ENCODE results near the gene C12orf76. TPM values are rescaled to one million over a fixed set of nuclear protein-coding genes. Genes with fewer than 3 reads are reported as not detected.

Gene C12orf76
- total and polyA plus RNA-seq, 2 of the 13 experiments (the other 11 are each of a cell fraction or from before 2014, with no cell fraction given) = 15.8 to 38.4 TPM

GRCh38 chr12:110039085-110039807 is 9.1 kb downstream of the C12orf76 start (continued):
- TF ChIP-seq, protein P1, sequence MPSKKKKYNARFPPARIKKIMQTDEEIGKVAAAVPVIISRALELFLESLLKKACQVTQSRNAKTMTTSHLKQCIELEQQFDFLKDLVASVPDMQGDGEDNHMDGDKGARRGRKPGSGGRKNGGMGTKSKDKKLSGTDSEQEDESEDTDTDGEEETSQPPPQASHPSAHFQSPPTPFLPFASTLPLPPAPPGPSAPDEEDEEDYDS (CRISPR knock-in tag; IDR thresholded peaks at IDR 0.05) = peak; percentile 58; the same call in 1 of the 2 replicates
- peak; percentile 70 for TF ChIP-seq TBL1XR1 (IDR thresholded peaks at IDR 0.05; ENCODE audit: borderline replicate concordance, low read length, partially characterized antibody)
- TF ChIP-seq, protein P2, sequence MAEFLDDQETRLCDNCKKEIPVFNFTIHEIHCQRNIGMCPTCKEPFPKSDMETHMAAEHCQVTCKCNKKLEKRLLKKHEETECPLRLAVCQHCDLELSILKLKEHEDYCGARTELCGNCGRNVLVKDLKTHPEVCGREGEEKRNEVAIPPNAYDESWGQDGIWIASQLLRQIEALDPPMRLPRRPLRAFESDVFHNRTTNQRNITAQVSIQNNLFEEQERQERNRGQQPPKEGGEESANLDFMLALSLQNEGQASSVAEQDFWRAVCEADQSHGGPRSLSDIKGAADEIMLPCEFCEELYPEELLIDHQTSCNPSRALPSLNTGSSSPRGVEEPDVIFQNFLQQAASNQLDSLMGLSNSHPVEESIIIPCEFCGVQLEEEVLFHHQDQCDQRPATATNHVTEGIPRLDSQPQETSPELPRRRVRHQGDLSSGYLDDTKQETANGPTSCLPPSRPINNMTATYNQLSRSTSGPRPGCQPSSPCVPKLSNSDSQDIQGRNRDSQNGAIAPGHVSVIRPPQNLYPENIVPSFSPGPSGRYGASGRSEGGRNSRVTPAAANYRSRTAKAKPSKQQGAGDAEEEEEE (CRISPR knock-in tag; IDR thresholded peaks at IDR 0.05; ENCODE audit: borderline replicate concordance) = no peak
- TF ChIP-seq, protein P3, sequence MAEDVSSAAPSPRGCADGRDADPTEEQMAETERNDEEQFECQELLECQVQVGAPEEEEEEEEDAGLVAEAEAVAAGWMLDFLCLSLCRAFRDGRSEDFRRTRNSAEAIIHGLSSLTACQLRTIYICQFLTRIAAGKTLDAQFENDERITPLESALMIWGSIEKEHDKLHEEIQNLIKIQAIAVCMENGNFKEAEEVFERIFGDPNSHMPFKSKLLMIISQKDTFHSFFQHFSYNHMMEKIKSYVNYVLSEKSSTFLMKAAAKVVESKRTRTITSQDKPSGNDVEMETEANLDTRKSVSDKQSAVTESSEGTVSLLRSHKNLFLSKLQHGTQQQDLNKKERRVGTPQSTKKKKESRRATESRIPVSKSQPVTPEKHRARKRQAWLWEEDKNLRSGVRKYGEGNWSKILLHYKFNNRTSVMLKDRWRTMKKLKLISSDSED (CRISPR knock-in tag; IDR thresholded peaks at IDR 0.05) = no peak
- TF ChIP-seq MTERF4 (CRISPR knock-in tag; IDR thresholded peaks at IDR 0.05) = no peak
- no peak for TF ChIP-seq CHCHD3 (CRISPR knock-in tag; IDR thresholded peaks at IDR 0.05)
- no peak for TF ChIP-seq ONECUT2 (CRISPR knock-in tag; IDR thresholded peaks at IDR 0.05)
- TF ChIP-seq ZNF224 (CRISPR knock-in tag; IDR thresholded peaks at IDR 0.05) = peak; percentile 11; the same call in 1 of the 2 replicates
- TF ChIP-seq NR2F6 (IDR thresholded peaks at IDR 0.05) = peak; percentile 70
- peak; percentile 76 for TF ChIP-seq NR2F6 (CRISPR knock-in tag; IDR thresholded peaks at IDR 0.05)
- no peak for TF ChIP-seq CBX1 (IDR thresholded peaks at IDR 0.05; ENCODE audit: low read depth)
- TF ChIP-seq PHB2 (IDR thresholded peaks at IDR 0.05; ENCODE audit: partially characterized antibody) = no peak
- TF ChIP-seq SP140L (CRISPR knock-in tag; IDR thresholded peaks at IDR 0.05; ENCODE audit: borderline replicate concordance) = no peak
- TF ChIP-seq ZFP90 (CRISPR knock-in tag; IDR thresholded peaks at IDR 0.05; ENCODE audit: borderline replicate concordance) = no peak; the same call in 1 of the 2 replicates
- TF ChIP-seq KLF9 (CRISPR knock-in tag; IDR thresholded peaks at IDR 0.05; ENCODE audit: low read depth) = no peak
- no peak for TF ChIP-seq ZNF629 (CRISPR knock-in tag; conservative IDR thresholded peaks at IDR 0.05)
- TF ChIP-seq ZBTB8A (CRISPR knock-in tag; IDR thresholded peaks at IDR 0.05; ENCODE audit: borderline replicate concordance, low read depth) = no peak
- TF ChIP-seq, protein P4, sequence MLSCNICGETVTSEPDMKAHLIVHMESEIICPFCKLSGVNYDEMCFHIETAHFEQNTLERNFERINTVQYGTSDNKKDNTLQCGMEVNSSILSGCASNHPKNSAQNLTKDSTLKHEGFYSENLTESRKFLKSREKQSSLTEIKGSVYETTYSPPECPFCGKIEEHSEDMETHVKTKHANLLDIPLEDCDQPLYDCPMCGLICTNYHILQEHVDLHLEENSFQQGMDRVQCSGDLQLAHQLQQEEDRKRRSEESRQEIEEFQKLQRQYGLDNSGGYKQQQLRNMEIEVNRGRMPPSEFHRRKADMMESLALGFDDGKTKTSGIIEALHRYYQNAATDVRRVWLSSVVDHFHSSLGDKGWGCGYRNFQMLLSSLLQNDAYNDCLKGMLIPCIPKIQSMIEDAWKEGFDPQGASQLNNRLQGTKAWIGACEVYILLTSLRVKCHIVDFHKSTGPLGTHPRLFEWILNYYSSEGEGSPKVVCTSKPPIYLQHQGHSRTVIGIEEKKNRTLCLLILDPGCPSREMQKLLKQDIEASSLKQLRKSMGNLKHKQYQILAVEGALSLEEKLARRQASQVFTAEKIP (CRISPR knock-in tag; IDR thresholded peaks at IDR 0.05; ENCODE audit: borderline replicate concordance) = no peak
- 0 out of 2 replicates have a peak, but pooled peaks have one; percentile 31 for TF ChIP-seq THAP7 (CRISPR knock-in tag; IDR thresholded peaks at IDR 0.05)

Data from HepG2 (cell line).